ENCODE data around the gene MBNL2.
"Not testable (repeated sequence)": the region's sequence is repeated elsewhere in the genome, so short reads cannot be mapped to it uniquely, and the experiment has no call there.

The MBNL2 gene

GRCh38 chr13:97200081-97200942 lies 21.8 kb upstream of the MBNL2 start:
- H3K36me3 ChIP-seq = no peaks in the 10 kb centered on the region
- DNase-seq = no peak
- TF ChIP-seq CTCF (IDR thresholded peaks at IDR 0.05; ENCODE audit: low read depth, low read length) = no peak
- H3K4me3 ChIP-seq (ENCODE audit: low read depth, low read length) = no peak overlapping the region
- H3K27ac ChIP-seq = no peak overlapping the region
- H3K9me3 ChIP-seq (ENCODE audit: severe bottlenecking) = no peaks in the 10 kb centered on the region
- H3K27me3 ChIP-seq (ENCODE audit: insufficient read depth, low read depth, severe bottlenecking) = no peaks in the 10 kb centered on the region

- TF ChIP-seq CTCF (IDR thresholded peaks at IDR 0.05; ENCODE audit: low read depth, low read length) = no peak
- no peak for DNase-seq
- Histone ChIP-seq H3K4me3 (ENCODE audit: low read depth, low read length) (no peak overlapping the region), H3K36me3 (no peaks in the 10 kb centered on the region), H3K27ac (no peak overlapping the region), H3K9me3 (ENCODE audit: severe bottlenecking) (peaks cover 5% of the 10 kb centered on the region), H3K27me3 (ENCODE audit: insufficient read depth, low read depth, severe bottlenecking) (no peaks in the 10 kb centered on the region)
Measured at GRCh38 chr13:97202761-97203160, 19.4 kb upstream of the MBNL2 start.

GRCh38 chr13:97205465-97205864 lies 16.7 kb upstream of the MBNL2 start:
- Histone ChIP-seq H3K4me3 (ENCODE audit: low read depth, low read length) (no peak overlapping the region), H3K36me3 (no peaks in the 10 kb centered on the region), H3K27me3 (ENCODE audit: insufficient read depth, low read depth, severe bottlenecking) (no peaks in the 10 kb centered on the region), H3K27ac (no peak overlapping the region), H3K9me3 (ENCODE audit: severe bottlenecking) (peaks cover 5% of the 10 kb centered on the region)
- no peak for DNase-seq
- TF ChIP-seq CTCF (IDR thresholded peaks at IDR 0.05; ENCODE audit: low read depth, low read length) = no peak

- DNase-seq = no peak
- TF ChIP-seq CTCF (IDR thresholded peaks at IDR 0.05; ENCODE audit: low read depth, low read length) = no peak
- H3K27me3 ChIP-seq (ENCODE audit: insufficient read depth, low read depth, severe bottlenecking) = no peaks in the 10 kb centered on the region
- H3K27ac ChIP-seq = no peak overlapping the region
- no peak overlapping the region for H3K4me3 ChIP-seq (ENCODE audit: low read depth, low read length)
- no peaks in the 10 kb centered on the region for H3K36me3 ChIP-seq
- peaks cover 5% of the 10 kb centered on the region for H3K9me3 ChIP-seq (ENCODE audit: severe bottlenecking)
Measured at GRCh38 chr13:97205982-97206381, 16.2 kb upstream of the MBNL2 start.

GRCh38 chr13:97207252-97207651 lies 14.9 kb upstream of the MBNL2 start:
- not testable (repeated sequence) for H3K27ac ChIP-seq; H3K27me3 ChIP-seq (ENCODE audit: insufficient read depth, low read depth, severe bottlenecking); H3K36me3 ChIP-seq; DNase-seq; H3K4me3 ChIP-seq (ENCODE audit: low read depth, low read length); H3K9me3 ChIP-seq (ENCODE audit: severe bottlenecking)

- Histone ChIP-seq H3K27ac (no peak overlapping the region), H3K27me3 (ENCODE audit: insufficient read depth, low read depth, severe bottlenecking) (no peaks in the 10 kb centered on the region)
Measured at GRCh38 chr13:97211300-97211699, 10.8 kb upstream of the MBNL2 start.

More at GRCh38 chr13:97211300-97211699, 10.8 kb upstream of the MBNL2 start:
- Histone ChIP-seq H3K36me3 (no peaks in the 10 kb centered on the region), H3K9me3 (ENCODE audit: severe bottlenecking) (peaks cover 5% of the 10 kb centered on the region), H3K4me3 (ENCODE audit: low read depth, low read length) (no peak overlapping the region)
- no peak for TF ChIP-seq CTCF (IDR thresholded peaks at IDR 0.05; ENCODE audit: low read depth, low read length)
- no peak for DNase-seq

Measured in WERI-Rb-1 (cell line).